NCI-H526 treated with DMSO at 0.1 percent for 48 hours (cell line): ENCODE results near the gene POLR2H.

Experiments used
- DNase-seq: peaks from one replicate; lab custom pipeline; 2025; lab: John Stamatoyannopoulos, UW

The POLR2H gene

DNA sequence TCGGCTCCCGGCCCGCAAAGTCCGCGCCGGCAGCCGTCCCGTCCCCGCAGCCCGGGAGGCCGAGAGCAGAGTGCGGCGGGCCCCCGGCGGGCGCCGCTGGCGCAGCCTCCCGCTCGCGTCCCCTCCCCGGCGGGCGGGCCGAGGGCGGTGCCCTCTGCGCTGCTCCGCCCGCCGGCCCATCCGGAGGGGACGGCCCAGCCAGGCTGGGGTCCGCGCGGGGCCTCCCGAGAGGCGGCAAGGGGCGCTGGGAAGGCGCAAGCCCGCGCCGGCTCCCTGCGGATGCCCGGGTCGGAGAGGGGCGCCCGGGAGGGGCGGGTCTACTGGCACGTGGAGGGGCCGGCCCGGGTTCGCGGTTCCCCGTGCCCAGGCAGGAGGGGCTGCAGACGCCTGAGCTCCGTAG, at the start of gene POLR2H, which contains the start of gene CLCN2:
Gene POLR2H, plus strand, starts transcription at position 179 of the 400 bp plus-strand sequence. CDS start 1,783 bp downstream, outside the sequence.
Gene CLCN2, minus strand, starts transcription at position 74 of the 400 bp plus-strand sequence. CDS start 126 bp downstream, outside the sequence.
- peak; percentile 49 for DNase-seq

DNA sequence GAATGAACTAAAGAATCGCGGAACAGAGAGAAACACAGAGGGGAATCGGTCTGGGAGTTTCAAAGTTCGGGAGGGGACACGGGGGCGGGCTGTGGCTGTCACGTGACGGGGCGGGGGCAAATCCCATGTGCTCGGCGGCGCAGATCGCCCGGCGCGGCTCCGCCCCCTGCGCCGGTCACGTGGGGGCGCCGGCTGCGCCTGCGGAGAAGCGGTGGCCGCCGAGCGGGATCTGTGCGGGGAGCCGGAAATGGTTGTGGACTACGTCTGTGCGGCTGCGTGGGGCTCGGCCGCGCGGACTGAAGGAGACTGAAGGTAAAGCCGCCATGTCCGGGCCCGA, 47.2 kb upstream of the POLR2H start, which contains the start of gene EIF4G1:
Gene EIF4G1, plus strand, starts transcription at position 244 of the 337 bp plus-strand sequence. CDS start 1,191 bp downstream, outside the sequence.
- DNase-seq, result peak; percentile 74

DNA sequence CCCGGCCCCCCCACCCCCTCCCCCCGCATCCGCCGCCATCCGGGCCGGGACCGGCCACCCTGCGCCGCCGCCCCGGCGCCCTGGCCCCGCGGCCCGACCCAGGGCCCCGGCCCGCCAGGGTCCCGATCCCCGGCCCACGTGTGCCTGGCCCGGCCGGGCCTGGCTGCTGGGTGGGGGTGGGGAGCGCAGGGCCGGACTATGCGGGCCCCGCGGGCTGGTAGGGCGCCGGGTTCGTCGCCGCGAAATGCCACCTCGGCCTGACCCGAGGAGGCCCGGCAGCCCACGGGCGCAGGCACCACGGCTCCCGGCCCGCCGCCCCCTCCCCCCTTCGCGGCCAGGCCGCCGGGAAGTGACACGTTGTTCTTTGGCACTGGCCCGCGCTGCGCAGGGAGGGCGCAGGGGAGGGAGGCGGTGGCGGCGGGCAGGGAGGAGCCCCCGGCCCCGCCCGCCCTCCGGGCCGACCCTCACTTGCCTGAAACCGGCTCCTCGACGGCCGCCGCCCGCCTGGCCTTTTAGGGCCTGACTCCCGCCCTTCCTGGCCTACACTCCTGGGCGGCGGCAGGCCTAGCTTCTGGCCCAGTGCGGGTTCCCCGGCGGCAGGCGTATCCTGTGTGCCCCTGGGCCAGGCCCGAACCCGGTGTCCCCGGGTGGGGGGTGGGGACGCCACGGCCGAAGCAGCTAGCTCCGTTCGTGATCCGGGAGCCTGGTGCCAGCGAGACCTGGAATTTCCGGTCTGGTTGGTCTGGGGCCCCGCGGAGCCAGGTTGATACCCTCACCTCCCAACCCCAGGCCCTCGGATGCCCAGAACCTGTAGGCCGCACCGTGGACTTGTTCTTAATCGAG, 46.6 kb upstream of the POLR2H start:
- DNase-seq, result no peak

DNA sequence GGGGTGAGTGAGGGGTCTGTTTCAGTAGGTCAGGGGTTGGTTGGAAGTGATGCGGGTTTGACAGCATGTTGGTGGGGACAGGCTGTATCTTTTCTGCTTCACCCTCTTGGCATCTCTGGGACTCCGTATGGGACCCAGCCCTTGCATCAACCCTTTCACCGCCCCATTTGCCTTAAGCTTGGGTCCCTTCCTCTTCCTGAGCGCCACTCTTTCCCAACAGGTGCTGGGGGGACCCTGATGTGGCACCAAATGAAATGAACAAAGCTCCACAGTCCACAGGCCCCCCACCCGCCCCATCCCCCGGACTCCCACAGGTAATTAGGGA, 46.0 kb upstream of the POLR2H start:
- no peak for DNase-seq

DNA sequence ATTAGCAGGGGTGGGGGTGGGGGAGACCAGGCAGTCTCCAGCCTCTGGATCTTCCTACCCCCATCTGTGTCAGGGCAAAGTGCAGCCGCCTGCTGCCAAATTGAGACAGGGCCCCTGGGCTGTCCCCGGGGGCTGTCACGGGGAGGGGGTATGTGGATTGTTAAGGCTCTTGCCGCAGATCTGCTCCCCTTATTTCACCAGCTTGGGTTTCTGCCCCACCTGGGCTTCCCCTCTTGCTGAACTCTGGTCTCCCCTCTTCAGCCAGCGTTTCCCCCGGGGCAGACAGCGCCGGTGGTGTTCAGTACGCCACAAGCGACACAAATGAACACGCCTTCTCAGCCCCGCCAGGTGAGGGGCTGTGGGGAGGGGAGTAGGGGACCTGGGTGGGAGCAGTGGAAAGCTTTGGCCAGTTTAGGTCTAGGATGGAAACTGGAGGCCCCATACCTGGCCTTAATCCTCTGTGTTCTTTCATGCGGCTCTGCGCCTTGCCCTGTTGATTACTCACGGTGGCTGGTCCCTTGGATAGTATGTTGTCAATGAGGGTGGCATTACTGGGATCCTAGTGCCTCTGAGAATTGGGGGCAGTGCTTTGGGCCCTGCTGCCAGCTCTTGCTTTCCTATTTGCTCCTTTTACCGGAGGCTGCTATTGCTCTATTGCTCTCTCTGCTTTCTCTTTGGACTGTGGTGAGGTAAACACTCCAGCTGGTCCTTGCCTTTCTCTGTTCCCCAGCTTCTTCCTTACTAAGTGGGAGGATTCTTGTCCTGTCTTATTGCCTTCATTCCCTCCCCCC, 45.4 kb upstream of the POLR2H start:
- DNase-seq, result no peak

DNA sequence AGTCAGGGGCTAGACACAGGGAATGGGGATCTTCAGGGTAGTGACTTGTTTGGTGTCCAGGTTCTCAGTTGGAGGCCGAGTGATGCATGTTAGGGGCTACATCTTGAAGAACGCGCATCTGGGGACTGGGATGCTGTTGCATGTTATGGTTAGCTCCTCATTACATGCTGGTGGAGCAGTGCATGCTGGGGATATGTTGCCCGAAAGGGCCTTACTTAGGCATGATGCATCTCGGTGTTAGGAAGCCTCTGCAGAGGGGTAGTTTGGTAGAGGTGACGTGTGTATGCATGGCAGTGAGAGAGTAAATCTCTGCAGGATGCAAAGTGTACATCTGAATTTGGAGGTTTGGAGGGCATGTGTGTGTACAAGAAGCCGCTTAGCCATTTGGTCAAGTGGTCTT, 44.7 kb upstream of the POLR2H start:
- no peak for DNase-seq

DNA sequence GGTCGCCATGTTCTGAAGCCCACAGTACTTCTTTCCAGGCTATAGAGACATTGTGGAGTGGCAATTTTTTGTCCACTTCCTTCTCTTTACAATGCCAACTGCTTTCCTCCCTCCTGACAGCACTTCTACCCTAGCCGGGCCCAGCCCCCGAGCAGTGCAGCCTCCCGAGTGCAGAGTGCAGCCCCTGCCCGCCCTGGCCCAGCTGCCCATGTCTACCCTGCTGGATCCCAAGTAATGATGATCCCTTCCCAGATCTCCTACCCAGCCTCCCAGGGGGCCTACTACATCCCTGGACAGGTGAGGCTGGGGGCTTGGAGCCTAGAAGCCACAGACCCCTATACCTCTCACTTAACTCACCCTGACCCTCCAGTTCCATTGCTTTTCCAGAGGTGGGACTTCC, 44.3 kb upstream of the POLR2H start:
- no peak for DNase-seq

DNA sequence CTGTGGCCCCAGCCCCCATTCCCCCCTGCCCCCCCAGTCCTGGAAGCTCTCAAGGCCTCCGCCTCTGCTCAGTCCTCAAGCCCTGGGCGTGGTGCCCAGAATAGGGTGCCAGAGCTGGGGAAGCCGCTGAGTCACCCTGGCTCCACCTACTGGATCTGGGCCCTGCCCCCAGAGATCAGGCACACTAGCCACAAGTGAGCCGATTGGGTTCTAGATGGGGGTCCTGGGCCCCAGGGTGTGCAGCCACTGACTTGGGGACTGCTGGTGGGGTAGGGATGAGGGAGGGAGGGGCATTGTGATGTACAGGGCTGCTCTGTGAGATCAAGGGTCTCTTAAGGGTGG, 41.4 kb upstream of the POLR2H start:
- no peak for DNase-seq

DNA sequence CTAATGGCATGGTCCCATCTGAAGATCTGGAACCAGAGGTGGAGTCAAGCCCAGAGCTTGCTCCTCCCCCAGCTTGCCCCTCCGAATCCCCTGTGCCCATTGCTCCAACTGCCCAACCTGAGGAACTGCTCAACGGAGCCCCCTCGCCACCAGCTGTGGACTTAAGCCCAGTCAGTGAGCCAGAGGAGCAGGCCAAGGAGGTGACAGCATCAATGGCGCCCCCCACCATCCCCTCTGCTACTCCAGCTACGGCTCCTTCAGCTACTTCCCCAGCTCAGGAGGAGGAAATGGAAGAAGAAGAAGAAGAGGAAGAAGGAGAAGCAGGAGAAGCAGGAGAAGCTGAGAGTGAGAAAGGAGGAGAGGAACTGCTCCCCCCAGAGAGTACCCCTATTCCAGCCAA, 39.8 kb upstream of the POLR2H start:
- no peak for DNase-seq

DNA sequence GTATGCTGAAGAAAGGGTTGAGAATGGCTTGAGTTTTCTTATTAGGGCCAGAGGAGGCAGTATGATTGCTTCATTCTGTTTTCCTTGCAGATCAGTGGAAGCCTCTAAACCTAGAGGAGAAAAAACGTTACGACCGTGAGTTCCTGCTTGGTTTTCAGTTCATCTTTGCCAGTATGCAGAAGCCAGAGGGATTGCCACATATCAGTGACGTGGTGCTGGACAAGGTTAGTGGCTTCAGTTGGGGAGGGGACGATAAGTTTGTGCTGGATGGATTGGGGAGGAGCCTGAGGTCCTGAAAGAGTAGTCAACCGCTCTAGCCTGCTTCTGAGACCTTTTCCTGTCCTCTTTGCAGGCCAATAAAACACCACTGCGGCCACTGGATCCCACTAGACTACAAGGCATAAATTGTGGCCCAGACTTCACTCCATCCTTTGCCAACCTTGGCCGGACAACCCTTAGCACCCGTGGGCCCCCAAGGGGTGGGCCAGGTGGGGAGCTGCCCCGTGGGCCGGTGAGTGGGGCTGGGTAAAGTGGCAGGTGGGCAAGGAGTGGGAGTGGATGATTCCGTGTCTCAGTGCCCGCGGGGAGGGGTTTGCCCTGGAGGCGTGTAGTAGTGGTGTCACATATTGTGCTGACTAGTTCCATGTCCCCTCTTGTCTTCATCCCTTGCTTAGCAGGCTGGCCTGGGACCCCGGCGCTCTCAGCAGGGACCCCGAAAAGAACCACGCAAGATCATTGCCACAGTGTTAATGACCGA, 38.6 kb upstream of the POLR2H start:
- no peak for DNase-seq

DNA sequence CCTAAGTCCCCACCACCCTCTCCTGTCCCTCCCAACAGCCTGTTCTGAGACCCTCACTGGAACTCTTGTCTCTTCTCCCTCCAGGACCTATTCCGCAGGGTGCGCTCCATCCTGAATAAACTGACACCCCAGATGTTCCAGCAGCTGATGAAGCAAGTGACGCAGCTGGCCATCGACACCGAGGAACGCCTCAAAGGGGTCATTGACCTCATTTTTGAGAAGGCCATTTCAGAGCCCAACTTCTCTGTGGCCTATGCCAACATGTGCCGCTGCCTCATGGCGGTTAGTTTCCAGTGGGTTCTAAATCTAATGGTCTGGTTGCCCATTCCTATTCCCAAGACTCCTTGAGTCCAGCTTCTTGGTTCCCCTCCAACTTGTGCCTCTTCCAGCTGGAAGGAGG, 37.8 kb upstream of the POLR2H start:
- no peak for DNase-seq

DNA sequence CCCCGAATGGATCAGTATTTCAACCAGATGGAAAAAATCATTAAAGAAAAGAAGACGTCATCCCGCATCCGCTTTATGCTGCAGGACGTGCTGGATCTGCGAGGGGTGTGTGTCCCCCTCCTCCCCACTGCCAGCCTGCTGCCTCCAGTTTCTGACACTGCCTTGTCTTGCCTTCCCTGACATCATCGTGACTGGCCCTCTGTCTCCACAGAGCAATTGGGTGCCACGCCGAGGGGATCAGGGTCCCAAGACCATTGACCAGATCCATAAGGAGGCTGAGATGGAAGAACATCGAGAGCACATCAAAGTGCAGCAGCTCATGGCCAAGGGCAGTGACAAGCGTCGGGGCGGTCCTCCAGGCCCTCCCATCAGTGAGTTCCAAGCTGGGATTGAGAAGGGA, 36.2 kb upstream of the POLR2H start:
- DNase-seq, result no peak

DNA sequence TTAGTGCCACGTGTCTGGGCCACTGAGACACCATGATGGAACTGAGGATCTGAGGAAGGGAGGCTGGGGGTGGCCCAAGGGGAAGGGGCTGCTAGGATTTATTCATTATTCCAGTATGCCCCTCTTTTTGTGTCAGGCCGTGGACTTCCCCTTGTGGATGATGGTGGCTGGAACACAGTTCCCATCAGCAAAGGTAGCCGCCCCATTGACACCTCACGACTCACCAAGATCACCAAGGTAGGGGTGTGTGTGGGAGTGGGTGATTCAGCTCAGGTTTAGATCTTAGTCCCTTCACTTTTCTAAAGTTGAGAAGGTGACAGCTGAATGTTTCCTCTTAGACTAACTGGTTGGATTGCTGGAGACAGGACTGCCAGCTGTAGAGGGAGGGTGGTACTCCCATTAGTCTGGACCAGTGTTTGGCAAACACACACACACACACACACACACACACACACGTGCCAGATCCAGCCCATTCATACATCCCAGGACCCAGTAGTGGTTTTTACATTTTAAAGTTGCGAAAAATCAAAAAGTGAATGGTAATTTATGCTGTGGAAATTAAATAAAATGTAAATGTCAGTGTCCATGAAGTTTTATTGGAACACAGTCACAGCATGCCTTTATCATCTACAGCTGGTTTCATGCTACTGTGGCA, 35.7 kb upstream of the POLR2H start:
- DNase-seq, result no peak

DNA sequence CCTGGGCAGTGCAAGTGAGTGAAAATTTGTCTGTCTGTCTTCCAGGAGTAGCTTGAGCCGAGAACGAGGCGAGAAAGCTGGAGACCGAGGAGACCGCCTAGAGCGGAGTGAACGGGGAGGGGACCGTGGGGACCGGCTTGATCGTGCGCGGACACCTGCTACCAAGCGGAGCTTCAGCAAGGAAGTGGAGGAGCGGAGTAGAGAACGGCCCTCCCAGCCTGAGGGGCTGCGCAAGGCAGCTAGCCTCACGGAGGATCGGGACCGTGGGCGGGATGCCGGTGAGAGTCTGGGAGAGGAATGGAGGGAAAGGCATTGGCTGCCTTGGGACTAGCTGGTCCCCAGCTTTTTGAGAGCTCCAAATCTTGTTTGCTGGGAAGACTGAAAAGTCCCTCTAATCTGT, 34.3 kb upstream of the POLR2H start:
- no peak for DNase-seq

DNA sequence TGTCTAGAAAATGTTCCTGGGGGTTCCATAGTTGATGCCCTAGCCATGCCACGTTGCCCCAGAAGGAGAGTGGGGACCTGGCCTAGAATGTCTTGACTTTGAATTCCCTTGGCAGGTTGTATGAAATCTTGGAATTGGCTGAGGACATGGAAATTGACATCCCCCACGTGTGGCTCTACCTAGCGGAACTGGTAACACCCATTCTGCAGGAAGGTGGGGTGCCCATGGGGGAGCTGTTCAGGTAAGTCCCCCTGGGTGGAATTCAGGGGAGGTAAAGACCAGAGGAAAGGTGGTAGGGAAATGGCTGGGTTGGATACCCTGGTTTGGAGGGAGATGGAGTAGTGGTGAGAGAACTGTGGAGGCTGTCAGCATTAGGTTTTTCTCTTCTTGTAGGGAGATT, 33.0 kb upstream of the POLR2H start:
- DNase-seq, result no peak

DNA sequence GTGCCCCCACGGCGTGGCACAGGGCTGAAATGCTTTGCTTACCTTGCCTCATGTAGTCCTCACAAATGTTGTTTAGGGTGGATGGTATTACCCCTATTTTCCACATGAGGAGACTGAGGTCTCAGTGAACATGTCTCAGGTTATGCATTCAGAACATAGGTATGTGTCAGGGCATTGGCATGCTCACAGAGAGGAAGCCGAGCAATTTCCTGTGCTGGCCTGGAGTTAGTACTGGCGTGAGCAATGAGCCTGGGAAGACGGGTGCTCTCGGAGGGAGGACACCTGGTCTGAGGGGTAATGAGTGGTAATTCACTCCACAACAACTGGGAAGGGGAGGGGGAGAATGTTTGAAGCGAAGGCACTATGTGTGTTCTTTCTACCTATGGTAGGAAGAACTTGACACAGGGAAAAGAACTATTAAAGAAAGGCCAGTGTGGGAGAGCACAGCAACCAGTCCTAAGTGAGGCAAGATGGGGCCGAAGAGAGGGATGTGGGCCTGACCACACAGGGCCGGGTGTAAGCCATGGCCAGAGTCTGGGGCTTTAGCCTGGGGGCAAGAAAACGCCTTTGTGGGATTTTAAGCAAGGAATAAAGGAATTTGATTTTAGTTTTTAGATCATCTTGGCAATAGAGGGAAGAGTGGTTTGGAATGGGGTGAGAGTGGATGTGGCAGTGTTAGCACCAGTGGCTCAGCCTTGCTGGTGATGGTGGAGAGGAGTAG, 29.0 kb upstream of the POLR2H start:
- no peak for DNase-seq

DNA sequence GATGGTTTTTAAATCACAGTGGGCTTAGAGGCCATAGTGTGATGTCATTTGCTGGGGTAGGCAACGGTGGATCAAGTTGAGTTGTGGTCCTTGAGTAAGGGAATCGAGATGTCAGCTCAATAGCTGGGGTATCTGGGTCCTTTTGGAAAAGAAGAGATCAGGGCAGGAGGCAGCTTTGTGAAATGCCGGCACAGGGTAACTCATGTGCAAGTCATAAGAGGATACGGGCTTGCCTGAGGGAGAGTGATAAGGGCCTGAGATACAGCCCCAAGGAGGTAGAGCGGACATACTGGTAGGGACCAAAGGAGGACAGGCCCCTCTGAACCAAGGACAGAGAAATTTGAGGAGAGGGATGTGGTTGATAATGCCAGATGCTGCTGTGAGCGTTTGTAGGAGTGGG, 28.3 kb upstream of the POLR2H start:
- no peak for DNase-seq

DNA sequence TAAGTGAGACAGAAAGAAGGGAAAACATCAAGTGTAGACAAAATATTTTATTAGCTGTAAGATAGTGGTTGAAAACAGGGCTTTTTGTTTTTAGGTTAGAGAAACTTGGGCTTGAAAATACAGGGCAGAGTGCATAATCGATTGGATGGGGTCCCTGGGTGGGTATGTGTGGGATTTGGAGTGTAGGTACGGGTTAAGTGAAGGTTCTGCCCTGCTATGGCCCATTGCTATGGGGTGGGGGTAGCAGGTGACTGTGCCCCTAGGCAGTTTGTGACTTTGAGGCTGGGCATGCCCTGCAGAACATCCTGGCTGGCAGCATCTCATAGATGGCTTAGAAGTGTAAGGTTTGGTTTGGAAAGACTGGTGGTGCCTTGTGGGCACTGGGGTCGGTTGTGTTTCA, 27.8 kb upstream of the POLR2H start:
- no peak for DNase-seq

DNA sequence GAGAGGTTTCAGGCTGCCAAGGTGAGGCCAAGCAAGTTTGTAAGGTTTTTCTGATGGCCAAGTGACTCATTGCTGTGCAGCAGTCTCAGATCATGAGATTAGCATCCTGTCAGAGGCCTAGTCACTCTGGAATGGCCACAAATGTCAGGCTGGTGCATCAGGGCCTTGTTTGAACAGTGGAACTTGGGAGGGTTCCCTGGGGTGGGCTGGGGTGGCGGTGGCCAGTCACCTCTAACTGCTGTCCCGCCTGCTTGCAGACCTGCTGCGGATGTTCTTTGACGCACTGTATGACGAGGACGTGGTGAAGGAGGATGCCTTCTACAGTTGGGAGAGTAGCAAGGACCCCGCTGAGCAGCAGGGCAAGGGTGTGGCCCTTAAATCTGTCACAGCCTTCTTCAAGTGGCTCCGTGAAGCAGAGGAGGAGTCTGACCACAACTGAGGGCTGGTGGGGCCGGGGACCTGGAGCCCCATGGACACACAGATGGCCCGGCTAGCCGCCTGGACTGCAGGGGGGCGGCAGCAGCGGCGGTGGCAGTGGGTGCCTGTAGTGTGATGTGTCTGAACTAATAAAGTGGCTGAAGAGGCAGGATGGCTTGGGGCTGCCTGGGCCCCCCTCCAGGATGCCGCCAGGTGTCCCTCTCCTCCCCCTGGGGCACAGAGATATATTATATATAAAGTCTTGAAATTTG, 26.9 kb upstream of the POLR2H start:
- no peak for DNase-seq

DNA sequence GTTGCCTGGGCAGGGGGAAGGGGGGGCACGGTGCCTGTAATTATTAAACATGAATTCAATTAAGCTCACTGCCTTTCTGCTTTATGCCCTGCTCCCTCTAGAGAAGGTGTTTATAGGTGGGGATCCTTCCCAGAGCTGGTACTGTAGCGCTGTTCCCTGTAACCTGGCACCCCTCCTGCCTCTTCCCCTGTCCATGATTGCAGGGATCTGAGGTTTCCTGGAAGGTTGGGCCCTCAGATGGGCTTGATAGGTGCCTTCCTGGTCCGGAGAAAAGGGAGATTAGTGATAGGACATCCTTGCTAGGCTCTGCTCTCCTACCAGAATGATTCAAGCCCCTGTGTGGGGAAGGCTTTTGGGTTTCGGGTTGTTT, 26.2 kb upstream of the POLR2H start:
- DNase-seq, result no peak
